Stimulated activated CD8-positive, alpha-beta memory T cell treated with anti-CD3 and anti-CD28 coated beads, Interleukin-7, amount 100 ng/mL, for 4 hours (primary cell): ENCODE data around the gene ARMC6.
"Not testable (repeated sequence)": the region's sequence is repeated elsewhere in the genome, so short reads cannot be mapped to it uniquely, and the experiment has no call there.

ENCODE experiments used
- DNase-seq, 2 donors: peaks; one replicate each; pipeline ENCODE4 v3.0.0-alpha.2; 2020; ENCODE audit warnings: low read depth in 2 of 2

Gene ARMC6

GRCh38 chr19:19022380-19022961 lies 10.9 kb upstream of the ARMC6 start:
- no peak for DNase-seq

GRCh38 chr19:19023376-19023775 lies 10.0 kb upstream of the ARMC6 start:
- not testable (repeated sequence) for DNase-seq

DNA sequence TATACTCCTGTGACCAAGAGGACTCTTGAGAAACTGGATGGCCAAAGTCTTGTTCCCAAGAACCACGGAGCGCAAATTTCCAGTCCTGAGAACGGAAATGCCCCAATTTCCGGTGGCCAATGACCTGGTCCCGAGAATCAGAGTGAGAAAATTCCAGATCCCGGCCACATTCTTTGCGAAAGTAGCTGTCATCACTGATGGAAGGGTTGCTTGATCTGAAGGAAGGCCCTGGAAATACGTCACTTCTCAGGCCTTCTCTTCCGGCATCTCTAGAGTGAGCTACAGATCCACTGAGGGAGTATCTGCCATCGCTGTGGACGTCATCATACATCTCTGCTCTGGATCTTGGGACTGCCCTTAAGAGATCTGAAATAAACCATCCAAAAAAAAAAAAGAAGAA lies 7.5 kb upstream of the ARMC6 start:
- no peak for DNase-seq

GRCh38 chr19:19026299-19026971 lies 7.0 kb upstream of the ARMC6 start:
- DNase-seq: no peak

- DNase-seq: no peak
Measured at GRCh38 chr19:19027228-19027627, 6.2 kb upstream of the ARMC6 start.

GRCh38 chr19:19028526-19028925 lies 4.9 kb upstream of the ARMC6 start:
- DNase-seq: no peak

GRCh38 chr19:19031891-19032290 lies 1.5 kb upstream of the ARMC6 start:
- no peak for DNase-seq

GRCh38 chr19:19032420-19033175 lies 805 bp upstream of the ARMC6 start:
- DNase-seq: peak; percentile 77 to 79

- DNase-seq: no peak
Measured at GRCh38 chr19:19033176-19033425, 302 bp upstream of the ARMC6 start.

GRCh38 chr19:19034204-19034624 lies 811 bp downstream of the ARMC6 start:
- peak; percentile 56 to 73 for DNase-seq

- no peak for DNase-seq
Measured at GRCh38 chr19:19039901-19040300, 6.5 kb downstream of the ARMC6 start.

DNA sequence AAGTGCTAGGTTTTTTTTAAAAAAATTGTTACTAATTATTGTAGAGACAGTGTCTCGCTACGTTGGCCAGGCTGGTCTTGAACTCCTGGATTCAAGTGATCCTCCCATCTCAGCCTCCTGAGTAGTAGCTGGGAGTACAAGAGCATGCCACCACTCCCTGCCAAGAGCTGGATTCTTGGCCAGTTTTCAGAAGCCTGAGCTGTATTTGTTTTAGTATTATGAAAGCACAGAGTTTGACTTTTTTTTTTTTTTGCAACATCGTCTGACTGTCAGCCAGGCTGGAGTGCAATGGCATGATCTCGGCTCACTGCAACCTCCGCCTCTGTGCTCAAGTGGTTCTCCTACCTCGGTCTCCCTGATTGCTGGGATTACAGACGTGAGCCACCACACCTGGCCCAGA lies 7.0 kb downstream of the ARMC6 start:
- DNase-seq: no peak

- no peak for DNase-seq
Measured at GRCh38 chr19:19042732-19043280, 9.4 kb downstream of the ARMC6 start.

GRCh38 chr19:19043481-19043880 lies 10.1 kb downstream of the ARMC6 start:
- no peak for DNase-seq

GRCh38 chr19:19043881-19044280 lies 10.5 kb downstream of the ARMC6 start:
- DNase-seq: no peak

- DNase-seq: no peak
Measured at GRCh38 chr19:19049406-19049805, 16.0 kb downstream of the ARMC6 start.

DNA sequence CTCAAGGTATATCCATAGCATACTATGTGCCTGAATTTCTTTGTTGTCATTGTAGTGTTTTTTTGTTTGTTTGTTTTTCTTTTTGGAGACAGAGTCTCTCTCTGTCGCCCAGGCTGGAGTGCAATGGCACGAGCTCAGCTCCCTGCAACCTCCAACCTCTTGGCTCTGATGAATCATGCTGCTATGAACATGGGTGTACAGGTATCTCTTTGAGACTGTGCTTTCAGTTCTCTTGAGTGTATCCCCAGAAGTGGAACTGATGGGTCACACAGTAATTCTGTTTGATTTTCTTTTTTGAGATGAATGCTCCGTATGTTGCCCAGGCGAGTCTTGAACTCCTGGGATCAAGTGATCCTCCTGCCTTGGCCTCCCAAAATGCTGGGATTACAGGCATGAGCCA lies 16.7 kb downstream of the ARMC6 start:
- no peak for DNase-seq

GRCh38 chr19:19050731-19051130 lies 17.3 kb downstream of the ARMC6 start:
- DNase-seq: no peak

DNA sequence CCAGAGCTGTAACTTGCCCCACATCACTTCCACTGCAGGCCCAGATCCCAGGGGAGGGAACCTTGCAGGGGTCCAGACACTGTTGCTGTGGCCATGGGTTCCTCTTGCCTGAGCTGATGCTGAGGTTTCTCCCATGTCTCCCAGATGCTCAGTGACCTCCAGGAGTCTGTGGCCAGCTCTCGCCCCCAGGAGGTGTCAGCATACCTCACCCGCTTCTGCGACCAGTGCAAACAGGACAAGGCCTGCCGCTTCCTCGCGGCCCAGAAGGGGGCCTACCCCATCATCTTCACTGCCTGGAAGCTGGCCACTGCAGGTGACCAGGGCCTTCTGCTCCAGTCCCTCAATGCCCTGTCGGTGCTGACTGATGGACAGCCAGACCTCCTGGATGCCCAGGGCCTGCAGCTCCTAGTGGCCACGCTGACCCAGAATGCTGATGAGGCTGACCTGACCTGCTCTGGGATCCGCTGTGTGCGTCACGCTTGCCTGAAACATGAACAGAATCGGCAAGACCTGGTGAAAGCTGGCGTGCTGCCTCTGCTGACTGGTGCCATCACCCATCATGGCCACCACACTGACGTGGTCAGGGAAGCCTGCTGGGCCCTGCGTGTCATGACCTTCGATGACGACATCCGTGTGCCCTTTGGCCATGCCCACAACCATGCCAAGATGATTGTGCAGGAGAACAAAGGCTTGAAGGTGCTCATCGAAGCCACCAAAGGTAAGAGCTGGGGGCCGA lies 18.2 kb downstream of the ARMC6 start:
- DNase-seq: no peak

- no peak for DNase-seq
Measured at GRCh38 chr19:19052921-19053320, 19.5 kb downstream of the ARMC6 start.

- DNase-seq: peak in 1 of 2 donors; percentile 39
Measured at GRCh38 chr19:19053508-19054314, 20.3 kb downstream of the ARMC6 start.
